ENCODE results near the gene NRDE2. TPM values are rescaled to one million over a fixed set of nuclear protein-coding genes. Genes with fewer than 3 reads are reported as not detected.

Gene NRDE2
- total RNA-seq, 1 donor from 2014 or later = 19.7 TPM

DNA sequence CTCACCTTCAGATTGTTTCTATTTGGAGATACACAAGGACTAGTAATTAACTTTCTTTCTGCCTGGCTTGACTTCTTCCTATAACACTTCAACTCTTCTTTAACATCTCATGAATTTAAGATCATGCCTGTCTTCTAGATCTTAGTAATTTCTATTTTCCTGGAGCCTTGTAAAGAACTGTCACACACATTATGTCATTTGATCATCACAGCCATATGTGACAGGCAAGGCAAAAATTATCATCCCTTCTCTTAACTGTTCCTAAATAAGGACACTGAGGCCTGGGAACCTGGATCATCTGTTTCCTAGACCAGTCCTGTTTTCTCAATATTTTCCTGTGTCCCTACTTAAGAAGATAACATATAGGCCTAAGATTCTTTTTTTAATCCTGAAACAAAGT lies 27.2 kb downstream of the NRDE2 start:
- Histone ChIP-seq H3K79me2 (ENCODE audit: insufficient read depth, low read length) (no peaks in the 10 kb centered on the region), H3K27me3 (ENCODE audit: insufficient read depth, low read length) (no peaks in the 10 kb centered on the region), H3K9ac (ENCODE audit: low read length) (no peak overlapping the region), H4K20me1 (ENCODE audit: insufficient read depth, low read length) (no peaks in the 10 kb centered on the region), H3K27ac (ENCODE audit: low read depth, low read length) (no peak overlapping the region), H3K36me3 (ENCODE audit: insufficient read depth, low read length) (peaks cover 15% of the 10 kb centered on the region), H3K4me2 (ENCODE audit: low read length) (no peak overlapping the region), H3K4me3 (ENCODE audit: insufficient read depth, low read depth, low read length) (no peak overlapping the region), H2AFZ (ENCODE audit: low read depth, low read length) (no peak overlapping the region), H3K9me3 (ENCODE audit: insufficient read depth, low read depth, low read length) (no peaks in the 10 kb centered on the region), H3K4me1 (ENCODE audit: insufficient read depth, low read length) (no peaks in the 10 kb centered on the region)
- TF ChIP-seq EZH2 (IDR thresholded peaks at IDR 0.05; ENCODE audit: insufficient read depth, low read length) (no peak), CTCF (IDR thresholded peaks at IDR 0.05; ENCODE audit: insufficient read depth, low read depth, low read length) (no peak)
- no peaks in the 10 kb centered on the region for H3K9me3 Mint-ChIP-seq (ENCODE audit: unreplicated experiment)
- no peaks in the 10 kb centered on the region for H3K27me3 Mint-ChIP-seq (ENCODE audit: low read depth, unreplicated experiment)
- FAIRE-seq (no peak), DNase-seq (ENCODE audit: low read depth) (no peak)
- peaks cover 2% of the 10 kb centered on the region for H3K4me1 Mint-ChIP-seq (ENCODE audit: low read depth, unreplicated experiment)
- H3K4me3 Mint-ChIP-seq (ENCODE audit: unreplicated experiment) = no peak overlapping the region
- no peak overlapping the region for H3K27ac Mint-ChIP-seq (ENCODE audit: unreplicated experiment)
- peaks cover 7% of the 10 kb centered on the region for H3K36me3 Mint-ChIP-seq (ENCODE audit: low read depth, unreplicated experiment)

GRCh38 chr14:90303473-90303872 lies 28.3 kb downstream of the NRDE2 start:
- Histone ChIP-seq H2AFZ (ENCODE audit: low read depth, low read length) (no peak overlapping the region), H3K4me2 (ENCODE audit: low read length) (no peak overlapping the region), H4K20me1 (ENCODE audit: insufficient read depth, low read length) (no peaks in the 10 kb centered on the region), H3K27me3 (ENCODE audit: insufficient read depth, low read length) (no peaks in the 10 kb centered on the region), H3K9ac (ENCODE audit: low read length) (no peak overlapping the region), H3K9me3 (ENCODE audit: insufficient read depth, low read depth, low read length) (no peaks in the 10 kb centered on the region), H3K36me3 (ENCODE audit: insufficient read depth, low read length) (peaks cover 13% of the 10 kb centered on the region), H3K27ac (ENCODE audit: low read depth, low read length) (no peak overlapping the region), H3K4me1 (ENCODE audit: insufficient read depth, low read length) (no peaks in the 10 kb centered on the region), H3K4me3 (ENCODE audit: insufficient read depth, low read depth, low read length) (no peak overlapping the region), H3K79me2 (ENCODE audit: insufficient read depth, low read length) (no peaks in the 10 kb centered on the region)
- DNase-seq (ENCODE audit: low read depth) (no peak), FAIRE-seq (no peak)
- no peak for TF ChIP-seq EZH2 (IDR thresholded peaks at IDR 0.05; ENCODE audit: insufficient read depth, low read length)
- no peak for TF ChIP-seq CTCF (IDR thresholded peaks at IDR 0.05; ENCODE audit: insufficient read depth, low read depth, low read length)
- Mint-ChIP-seq H3K27ac (ENCODE audit: unreplicated experiment) (no peak overlapping the region), H3K4me1 (ENCODE audit: low read depth, unreplicated experiment) (peaks cover 2% of the 10 kb centered on the region), H3K27me3 (ENCODE audit: low read depth, unreplicated experiment) (no peaks in the 10 kb centered on the region), H3K36me3 (ENCODE audit: low read depth, unreplicated experiment) (peaks cover 7% of the 10 kb centered on the region), H3K9me3 (ENCODE audit: unreplicated experiment) (no peaks in the 10 kb centered on the region), H3K4me3 (ENCODE audit: unreplicated experiment) (no peak overlapping the region)

GRCh38 chr14:90302529-90303303 lies 29.0 kb downstream of the NRDE2 start:
- Histone ChIP-seq H3K4me1 (ENCODE audit: insufficient read depth, low read length) (no peaks in the 10 kb centered on the region), H3K36me3 (ENCODE audit: insufficient read depth, low read length) (peaks cover 14% of the 10 kb centered on the region), H3K9ac (ENCODE audit: low read length) (no peak overlapping the region), H4K20me1 (ENCODE audit: insufficient read depth, low read length) (no peaks in the 10 kb centered on the region), H3K27me3 (ENCODE audit: insufficient read depth, low read length) (no peaks in the 10 kb centered on the region), H3K4me3 (ENCODE audit: insufficient read depth, low read depth, low read length) (no peak overlapping the region), H3K4me2 (ENCODE audit: low read length) (no peak overlapping the region), H3K9me3 (ENCODE audit: insufficient read depth, low read depth, low read length) (no peaks in the 10 kb centered on the region), H3K79me2 (ENCODE audit: insufficient read depth, low read length) (no peaks in the 10 kb centered on the region), H2AFZ (ENCODE audit: low read depth, low read length) (no peak overlapping the region), H3K27ac (ENCODE audit: low read depth, low read length) (no peak overlapping the region)
- FAIRE-seq (no peak), DNase-seq (ENCODE audit: low read depth) (no peak)
- peaks cover 4% of the 10 kb centered on the region for H3K36me3 Mint-ChIP-seq (ENCODE audit: low read depth, unreplicated experiment)
- H3K9me3 Mint-ChIP-seq (ENCODE audit: unreplicated experiment) = no peaks in the 10 kb centered on the region
- H3K27ac Mint-ChIP-seq (ENCODE audit: unreplicated experiment) = no peak overlapping the region
- TF ChIP-seq CTCF (IDR thresholded peaks at IDR 0.05; ENCODE audit: insufficient read depth, low read depth, low read length) (no peak), EZH2 (IDR thresholded peaks at IDR 0.05; ENCODE audit: insufficient read depth, low read length) (no peak)
- peaks cover 2% of the 10 kb centered on the region for H3K4me1 Mint-ChIP-seq (ENCODE audit: low read depth, unreplicated experiment)
- H3K27me3 Mint-ChIP-seq (ENCODE audit: low read depth, unreplicated experiment) = no peaks in the 10 kb centered on the region
- H3K4me3 Mint-ChIP-seq (ENCODE audit: unreplicated experiment) = no peak overlapping the region

Data from astrocyte (in vitro differentiated cells and primary cell).